Left kidney (tissue), 2 donors: ENCODE measurements around the gene TRAPPC8. TPM values are rescaled to one million over a fixed set of nuclear protein-coding genes. Genes with fewer than 3 reads are reported as not detected.
"Not testable (repeated sequence)": the region's sequence is repeated elsewhere in the genome, so short reads cannot be mapped to it uniquely, and the experiment has no call there.

Experiments used
- DNase-seq: peaks from one replicate; pipeline ENCODE4 v3.0.0-alpha.2; 2013
- polyA plus RNA-seq: library from polyadenylated mRNA; unstranded; fragments of 120-200 nt; gene quantifications from one replicate; pipeline ENCODE4 v1.2.1, GENCODE V29; 2013; ENCODE audit not compliant: insufficient read length

Gene TRAPPC8
- polyA plus RNA-seq, 1 donor, result 74.9 TPM

DNA sequence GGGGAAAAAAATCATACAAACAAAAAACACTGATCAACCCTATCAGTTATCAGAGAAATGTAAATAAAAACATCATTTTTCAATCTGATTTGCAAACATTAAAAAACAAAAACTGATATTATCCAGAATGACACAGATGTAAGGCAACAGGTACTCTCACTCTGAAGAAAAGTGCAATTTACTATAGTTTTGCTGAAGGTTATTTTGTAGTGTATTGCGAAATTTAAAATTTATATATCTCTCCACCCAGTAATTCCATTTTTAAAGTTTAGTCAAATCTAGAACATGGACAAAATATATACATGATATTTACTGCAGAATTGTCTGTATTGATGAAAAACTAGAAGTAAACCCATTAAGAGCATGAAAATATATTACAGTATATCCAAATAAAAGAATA lies 79.8 kb downstream of the TRAPPC8 start:
- DNase-seq, result no peak

DNA sequence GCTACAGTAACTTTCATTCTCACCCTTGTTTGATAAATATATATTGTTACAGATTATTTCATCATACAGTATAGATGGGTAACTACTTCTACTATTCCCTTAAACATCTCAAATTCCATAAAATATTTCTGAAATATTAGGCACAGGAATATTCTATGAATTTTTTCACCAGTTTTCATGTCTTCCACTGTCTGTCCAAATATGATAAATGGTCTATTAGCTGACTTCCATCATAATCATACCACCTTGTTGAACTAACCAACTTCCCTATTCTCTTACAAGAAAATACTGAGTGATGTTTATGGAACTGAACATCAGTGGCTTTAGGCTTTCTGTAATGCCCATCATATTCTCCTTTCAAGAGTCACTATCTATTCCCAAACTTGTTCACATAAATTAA lies 82.4 kb downstream of the TRAPPC8 start:
- DNase-seq, result no peak

DNA sequence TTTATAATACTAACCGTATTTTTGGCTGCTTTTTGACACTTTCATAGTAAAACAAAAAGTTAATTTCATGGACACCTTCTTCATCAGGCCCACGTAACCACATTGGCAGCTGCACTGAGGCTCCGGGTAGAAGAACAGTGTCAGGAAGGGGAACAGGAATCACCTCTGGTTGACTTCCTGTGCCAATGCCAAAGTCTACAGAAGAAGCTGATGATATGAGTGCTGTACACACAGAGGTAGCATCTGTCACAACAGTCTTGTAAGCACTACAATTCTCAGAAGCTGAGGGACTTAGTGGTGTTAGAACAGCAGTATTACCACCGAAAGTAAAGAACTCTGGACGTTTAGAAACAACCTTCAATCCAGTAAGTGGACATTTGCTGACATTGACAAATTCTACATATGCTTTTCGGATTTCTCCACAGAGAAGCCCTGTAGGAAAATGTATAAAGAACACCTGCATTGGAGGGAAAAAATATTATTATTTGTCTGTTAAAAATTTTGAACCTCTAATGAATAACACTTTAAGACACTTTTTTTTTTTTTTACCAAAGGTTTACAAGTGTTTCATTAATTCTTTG lies 85.3 kb downstream of the TRAPPC8 start:
- no peak for DNase-seq

DNA sequence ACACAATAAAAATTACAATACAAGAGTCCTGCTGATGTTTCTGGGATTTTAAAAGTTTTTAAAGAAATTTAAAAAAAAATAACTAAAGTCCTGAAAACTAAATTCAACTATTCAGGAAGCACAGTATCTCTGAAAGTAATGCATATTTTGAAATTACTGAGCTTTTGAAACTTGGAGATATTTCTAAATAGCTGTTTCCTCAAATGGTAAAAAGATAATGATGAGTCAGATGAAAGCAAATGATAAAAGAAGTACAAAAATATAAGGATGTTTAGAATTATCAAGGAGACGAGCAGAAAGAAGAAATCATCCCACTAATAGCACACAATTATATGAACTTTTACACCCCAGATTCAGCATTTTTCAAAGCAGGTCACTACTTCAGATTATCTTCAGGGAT lies 92.1 kb downstream of the TRAPPC8 start:
- no peak for DNase-seq

DNA sequence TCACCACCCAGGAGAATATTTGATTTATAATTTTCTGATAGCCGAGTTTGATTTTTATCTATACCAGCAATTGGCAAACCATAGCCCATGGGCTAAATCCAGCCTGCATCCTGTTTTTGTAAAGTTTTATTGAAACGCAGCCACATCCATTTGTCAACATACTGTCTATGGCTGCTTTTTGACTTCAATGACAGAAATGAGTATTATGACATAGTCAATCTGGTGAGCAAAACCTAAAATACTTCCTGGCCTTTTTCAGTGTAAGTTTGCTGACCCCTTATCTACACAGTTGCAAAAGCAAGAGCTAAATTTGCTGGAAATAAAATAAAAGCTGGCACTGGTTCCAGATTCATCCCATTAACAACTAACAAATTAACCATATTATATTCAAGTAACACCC lies 102.4 kb downstream of the TRAPPC8 start:
- DNase-seq, result no peak

DNA sequence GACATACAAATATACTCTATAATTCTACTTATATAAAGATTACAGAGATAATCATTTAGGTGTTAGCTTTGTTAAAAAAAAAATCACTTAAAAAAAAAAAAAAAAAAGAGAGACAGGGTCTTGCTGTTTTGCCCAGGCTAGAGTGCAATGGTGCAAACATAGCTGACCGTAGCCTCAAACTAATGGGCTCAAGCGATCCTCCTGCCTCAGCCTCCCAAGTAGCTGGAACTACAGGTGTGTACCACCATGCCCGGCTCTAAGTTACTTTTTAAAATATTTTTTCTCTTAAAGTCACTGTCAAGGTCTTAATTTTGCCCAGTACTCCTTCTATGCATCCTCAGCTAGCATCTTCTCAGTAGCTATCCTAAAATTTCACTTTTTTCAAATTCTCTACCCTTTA lies 105.0 kb downstream of the TRAPPC8 start:
- DNase-seq, result no peak

DNA sequence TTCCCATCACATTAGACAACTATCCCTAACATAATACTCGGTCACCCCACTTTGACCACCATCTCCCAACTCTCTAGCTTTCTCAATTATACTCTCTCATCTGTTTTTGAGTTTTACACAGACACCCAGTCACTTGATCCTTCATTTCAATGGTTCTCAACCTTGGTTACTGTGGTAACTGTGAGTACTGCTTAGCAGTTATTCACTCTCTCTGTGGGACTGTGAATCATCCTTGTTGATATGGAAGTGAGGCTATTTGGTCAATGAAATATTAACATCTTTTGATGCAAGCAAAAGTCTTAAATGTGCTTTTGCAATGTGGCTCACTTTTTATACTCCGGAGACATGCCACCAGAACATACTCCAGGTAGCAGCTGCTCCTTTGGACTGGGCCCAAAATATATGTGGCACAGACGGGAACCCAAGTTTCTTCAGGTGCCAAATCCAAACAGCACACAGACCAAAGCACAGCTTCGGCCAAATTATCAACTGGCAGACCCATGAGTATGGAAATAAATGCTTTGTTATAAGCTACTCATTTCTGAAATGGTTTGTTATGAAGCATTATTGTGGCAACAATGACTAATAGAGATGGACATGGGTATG lies 107.3 kb downstream of the TRAPPC8 start:
- DNase-seq, result no peak

DNA sequence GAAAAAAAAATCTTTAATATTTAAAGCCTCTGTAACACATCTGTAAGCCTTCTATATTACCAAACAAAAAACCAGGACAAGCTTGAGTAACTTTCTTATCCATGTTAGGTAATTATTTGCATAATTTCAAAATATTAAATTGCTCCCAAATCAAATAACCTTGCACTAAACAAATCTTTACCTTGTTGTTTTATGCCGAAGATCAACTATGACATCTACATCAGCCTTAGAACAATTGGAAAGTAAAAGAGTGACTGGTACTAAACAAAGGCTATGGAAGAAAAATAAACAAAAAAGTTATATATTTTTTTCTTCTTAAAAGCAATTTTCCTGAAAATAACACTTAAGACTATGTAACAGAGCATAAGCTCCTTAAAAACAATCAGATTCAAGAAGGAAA lies 111.0 kb downstream of the TRAPPC8 start:
- DNase-seq, result no peak

DNA sequence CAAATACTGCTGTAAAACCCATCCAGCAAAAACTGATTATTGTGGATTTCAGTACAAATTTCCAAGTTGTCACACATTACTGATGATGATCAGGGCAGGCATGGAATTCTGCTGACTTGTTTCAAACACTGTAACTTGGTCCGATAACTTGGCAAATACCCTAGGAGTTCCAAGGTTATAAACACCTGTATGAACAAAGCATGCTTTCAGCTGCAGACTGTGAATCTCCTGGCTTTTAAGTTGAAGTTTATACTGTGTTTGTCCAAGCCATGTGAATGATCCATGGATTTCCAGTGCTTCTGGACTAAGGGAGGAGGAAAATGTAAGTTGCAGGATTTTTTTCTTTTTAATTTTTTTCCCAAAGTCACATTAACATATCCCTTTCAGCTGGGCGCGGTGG lies 112.2 kb downstream of the TRAPPC8 start:
- no peak for DNase-seq

DNA sequence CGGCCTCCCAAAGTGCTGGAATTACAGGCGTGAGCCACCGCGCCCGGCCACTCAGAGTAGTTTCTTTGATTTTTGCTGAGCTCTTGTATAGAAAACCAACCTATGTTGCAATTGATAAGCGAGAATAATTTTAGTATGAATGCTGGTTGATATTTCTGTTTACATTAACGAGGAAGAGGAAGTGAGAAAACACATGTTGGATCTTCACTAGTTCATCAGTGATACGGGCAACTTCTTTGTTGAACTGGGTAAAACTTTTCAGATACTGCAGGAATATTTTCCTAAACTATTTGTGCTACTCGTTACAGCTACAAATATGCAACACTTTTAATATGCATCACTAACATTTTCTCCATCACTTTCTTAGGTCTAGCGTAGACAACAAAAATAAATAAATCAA lies 114.3 kb downstream of the TRAPPC8 start:
- no peak for DNase-seq

DNA sequence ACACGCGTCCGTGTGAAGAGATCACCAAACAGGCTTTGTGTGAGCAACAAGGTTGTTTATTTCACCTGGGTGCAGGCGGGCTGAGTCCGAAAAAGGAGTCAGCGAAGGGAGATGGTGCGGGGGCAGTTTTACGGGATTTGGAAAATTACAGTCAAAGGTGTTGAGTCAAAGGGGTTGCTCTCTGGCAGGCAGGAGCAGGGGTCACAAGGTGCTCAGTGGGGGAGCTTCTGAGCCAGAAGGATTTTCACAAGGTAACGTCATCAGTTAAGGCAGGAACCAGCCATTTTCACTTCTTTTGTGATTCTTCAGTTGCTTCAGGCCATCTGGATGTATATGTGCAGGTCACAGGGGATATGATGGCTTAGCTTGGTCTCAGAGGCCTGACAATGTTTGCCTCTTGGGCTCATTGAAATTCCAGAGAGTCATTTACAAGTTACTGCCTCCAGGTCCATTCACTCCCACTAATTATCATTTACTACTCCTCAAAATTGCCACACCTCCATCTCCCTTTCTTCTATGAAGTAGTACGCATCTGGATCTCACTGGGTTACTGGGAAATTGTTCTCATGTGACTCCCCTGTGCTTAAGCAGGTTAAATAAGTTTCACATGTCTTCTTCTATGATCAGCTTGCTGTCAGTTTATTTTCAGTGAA lies 116.1 kb downstream of the TRAPPC8 start:
- DNase-seq, result not testable (repeated sequence)

DNA sequence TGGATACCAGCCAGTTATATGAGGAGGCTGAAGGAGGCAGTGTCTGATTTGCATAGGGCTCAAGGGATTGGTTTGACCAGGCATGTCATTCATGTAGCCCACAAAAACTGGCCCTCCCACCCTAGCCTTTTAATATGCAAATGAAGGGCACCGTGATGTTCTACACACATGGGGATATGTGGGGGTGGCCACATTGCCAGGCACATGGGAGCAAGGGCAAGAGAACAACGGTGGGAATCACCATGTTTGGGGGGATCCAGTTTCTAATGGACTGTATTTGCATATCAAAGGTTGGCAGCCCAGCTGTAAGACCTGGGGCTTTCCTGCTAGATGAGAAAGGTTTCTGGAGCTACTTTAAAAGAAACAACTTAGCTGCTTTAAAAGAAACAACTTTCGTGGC lies 117.2 kb downstream of the TRAPPC8 start:
- no peak for DNase-seq

DNA sequence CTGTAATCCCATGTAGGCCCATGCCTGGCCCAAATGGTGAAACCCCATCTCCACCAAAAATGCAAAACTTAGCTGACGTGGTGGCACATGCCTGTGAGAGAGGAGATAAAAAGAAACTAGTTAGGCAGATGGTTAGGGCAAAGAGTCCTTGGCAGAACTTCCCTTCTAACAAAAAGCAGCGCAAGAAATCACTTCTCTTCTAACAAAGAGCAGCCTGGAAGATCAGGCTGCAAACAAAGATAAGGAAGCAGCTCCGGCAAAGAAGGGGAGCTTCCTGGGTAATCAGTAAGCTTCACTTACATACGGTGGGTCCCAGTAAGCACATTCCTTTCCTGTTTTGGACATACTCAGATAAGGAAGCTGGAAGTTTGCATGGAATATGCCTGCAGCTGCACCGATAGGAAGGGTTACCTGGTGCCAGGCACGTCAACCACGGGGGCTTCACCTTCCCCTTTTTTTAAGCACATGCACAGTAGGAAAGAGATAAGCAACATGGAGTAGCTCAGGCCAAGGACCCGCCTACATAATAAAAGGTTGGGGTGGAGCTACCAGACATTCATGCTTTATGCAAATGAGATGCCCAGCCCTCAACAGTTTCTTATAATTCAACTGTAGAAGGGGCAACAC lies 121.3 kb downstream of the TRAPPC8 start:
- DNase-seq, result no peak

DNA sequence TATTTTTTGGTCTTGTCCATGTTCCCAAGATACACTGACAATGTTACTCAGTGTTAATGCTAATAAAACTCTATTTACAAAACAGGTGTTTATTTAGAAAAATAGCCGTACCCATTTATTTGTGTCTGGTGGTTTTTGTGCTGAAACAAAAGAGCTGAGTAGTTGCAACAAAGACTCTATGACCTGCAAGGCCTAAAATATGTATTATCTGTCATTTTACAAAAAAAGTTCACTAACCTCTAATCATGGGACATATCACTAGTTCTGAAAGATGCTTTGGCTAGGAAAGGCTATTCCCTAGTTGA lies 123.1 kb downstream of the TRAPPC8 start:
- no peak for DNase-seq

DNA sequence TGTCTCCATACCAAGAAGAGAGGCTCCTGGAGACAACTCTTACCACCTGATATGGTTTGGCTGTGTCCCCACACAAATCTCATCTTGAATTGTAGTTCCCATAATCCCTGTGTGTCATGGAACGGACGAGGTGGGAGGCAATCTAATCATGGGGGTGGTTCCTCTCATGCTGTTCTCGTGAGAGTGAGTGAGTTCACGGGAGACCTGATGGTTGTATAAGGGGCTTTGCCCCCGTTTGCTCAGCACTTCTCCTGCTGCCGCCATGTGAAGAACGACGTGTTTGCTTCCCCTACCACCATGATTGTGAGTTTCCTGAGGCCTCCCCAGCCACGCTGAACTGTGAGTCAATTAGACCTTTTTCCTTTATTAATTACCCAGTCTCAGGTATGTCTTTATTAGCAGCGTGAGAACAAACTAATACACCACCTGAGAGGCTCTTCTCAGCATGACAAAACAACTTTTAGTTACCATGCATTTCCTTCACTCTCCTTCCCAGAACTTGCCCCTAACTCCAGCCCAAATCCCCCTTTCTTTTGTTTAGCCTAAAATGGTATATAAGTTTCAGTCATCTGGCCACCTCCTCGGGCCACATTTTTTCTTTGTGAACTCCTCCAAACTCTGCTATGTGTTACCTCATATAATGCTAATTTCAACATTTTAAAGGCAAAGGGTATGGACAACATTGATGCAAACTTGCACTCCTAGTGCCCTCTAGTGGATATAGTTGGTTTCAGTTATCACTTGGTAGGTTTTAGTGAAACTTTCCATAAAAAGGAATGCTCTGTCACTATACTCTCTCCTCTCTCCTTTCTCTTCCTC lies 123.6 kb downstream of the TRAPPC8 start:
- DNase-seq, result peak; percentile 62

DNA sequence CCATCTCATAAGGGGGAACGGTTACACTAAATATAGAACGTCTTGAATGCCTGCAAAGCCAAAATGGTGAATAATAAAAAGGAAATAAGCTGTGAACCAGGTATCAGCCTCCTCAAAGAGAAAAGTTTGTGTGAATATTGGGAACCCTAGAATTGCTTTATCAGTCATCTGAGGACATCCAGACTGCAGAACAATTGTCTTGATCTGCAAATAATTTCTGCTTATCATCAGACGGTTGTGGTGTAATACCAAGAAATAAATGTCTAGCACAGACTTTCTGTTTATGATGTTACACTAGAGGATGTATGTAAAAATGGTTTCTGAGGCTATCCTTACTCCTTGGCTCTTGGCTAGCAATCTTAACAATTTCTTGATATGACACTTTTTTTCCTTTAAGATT lies 128.8 kb downstream of the TRAPPC8 start:
- no peak for DNase-seq

DNA sequence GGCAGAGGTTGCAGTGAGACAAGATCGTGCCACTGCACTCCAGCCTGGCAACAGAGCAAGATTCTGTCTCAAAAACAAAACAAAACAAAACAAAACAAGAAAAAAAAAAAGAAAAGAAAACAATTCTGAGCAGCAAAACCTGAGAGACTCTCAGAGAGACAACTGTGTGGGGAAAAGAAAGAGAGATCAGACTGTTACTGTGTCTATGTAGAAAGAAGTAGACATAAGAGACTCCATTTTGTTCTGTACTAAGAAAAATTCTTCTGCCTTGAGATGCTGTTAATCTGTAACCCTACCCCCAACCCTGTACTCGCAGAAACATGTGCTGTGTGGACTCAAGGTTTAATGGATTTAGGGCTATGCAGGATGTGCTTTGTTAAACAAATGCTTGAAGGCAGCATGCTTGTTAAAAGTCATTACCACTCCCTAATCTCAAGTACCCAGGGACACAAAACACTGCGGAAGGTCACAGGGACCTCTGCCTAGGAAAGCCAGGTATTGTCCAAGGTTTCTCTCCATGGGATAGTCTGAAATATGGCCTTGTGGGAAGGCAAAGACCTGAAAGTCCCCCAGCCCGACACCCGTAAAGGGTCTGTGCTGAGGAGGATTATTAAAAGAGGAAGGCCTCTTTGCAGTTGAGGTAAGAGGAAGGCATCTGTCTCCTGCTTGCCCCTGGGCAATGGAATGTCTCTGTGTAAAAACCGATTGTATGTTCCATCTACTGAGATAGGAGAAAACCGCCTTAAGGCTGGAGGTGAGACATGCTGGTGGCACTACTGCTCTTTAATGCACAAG lies 132.4 kb downstream of the TRAPPC8 start:
- DNase-seq, result not testable (repeated sequence)

DNA sequence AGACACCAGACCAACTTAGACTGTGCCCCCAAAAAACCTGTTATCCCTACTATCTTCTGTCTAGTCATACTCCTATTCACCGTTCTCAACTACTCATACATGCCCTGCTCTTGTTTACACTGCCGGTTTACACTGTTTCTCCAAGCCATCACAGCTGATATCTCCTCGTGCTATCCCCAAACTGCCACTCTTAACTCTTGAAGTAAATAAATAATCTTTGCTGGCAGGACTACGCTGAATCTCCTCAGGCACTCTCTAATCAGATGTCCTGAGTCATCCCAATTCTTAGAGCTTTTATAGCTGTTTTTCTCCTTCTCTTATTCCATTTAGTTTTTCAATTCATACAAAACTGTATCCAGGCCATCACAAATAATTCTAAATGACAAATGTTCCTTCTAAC lies 133.9 kb downstream of the TRAPPC8 start:
- not testable (repeated sequence) for DNase-seq

DNA sequence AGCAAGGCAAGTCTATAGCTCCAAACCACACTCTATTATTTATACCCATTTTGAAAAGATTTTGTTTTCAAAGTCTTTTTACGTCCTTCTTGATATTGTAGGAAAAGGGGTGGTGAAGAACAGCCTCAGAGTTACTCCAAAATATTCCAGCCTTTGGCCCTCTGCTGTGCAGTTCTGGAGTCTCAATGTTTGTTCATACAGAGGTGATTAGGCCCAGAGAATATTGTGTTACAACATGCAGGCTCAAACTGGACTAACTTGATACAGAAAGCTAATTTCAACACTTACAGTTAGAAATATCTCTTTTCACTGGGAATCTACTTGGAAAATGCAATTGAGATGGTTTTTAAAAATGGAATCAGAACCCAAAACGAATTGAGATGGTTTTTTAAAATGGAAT lies 141.8 kb downstream of the TRAPPC8 start:
- no peak for DNase-seq

DNA sequence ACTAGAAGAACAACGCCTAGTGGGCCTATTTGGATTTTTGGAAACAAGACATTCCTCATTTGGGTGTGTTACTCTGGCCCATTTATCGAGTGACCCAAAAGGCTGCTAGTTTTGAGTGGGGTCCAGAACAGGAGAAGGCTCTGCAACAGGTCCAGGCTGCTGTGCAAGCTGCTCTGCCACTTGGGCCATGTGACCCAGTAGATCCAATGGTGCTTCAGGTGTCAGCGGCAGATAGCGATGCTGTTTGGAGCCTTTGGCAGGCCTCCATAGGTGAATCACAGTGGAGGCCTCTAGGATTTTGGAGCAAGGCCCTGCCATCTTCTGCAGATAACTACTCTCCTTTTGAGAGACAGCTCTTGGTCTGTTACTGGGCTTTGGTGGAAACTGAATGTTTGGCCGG lies 143.7 kb downstream of the TRAPPC8 start:
- not testable (repeated sequence) for DNase-seq

DNA sequence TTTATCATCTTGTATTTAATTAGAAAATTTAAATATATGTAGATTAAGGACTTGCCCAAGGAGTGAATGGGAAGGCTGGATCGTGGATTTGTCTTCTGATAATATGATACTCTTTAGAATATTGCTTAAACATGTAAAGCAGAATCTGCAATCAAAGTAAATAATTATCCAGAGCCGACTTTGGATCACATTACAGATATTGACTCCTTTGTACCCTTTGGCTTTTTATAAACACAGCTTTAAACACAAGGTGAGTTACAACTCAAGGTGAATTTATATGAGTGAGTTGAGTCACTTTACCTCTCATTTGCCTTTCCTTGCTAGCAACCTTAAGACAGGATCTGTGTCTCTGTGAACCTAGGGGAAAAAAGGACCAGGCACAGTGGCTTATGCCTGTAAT lies 144.5 kb downstream of the TRAPPC8 start:
- no peak for DNase-seq

DNA sequence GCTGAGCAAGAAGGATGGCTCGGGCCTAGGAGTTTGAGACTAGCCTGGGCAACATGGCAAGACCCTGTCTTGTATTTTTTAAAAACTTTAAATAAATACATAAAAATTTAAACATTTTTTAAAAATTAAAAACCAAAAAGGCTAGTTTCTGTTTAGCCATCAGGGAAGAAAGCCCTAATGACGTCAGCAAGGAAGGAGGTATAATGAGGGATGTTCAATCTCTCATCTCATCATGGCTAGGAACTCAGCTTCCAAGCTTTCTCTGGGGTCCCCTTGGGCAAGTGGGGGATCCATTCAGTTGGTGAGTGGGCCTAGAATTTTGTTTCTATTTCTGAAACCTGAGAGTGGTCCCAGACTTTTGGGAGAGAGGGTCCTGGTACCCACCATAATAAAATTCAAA lies 147.2 kb downstream of the TRAPPC8 start:
- no peak for DNase-seq
